ENCODE data around the gene TGFBRAP1. TPM values are rescaled to one million over a fixed set of nuclear protein-coding genes. Genes with fewer than 3 reads are reported as not detected.

The TGFBRAP1 gene
- total RNA-seq, 2 donors from 2014 or later = 26.0 to 30.7 TPM

- ATAC-seq (ENCODE audit: insufficient number of reproducible peaks, low FRiP score, low read depth) = no peak
- no peak overlapping the region for H3K4me3 ChIP-seq
- TF ChIP-seq, protein P1, sequence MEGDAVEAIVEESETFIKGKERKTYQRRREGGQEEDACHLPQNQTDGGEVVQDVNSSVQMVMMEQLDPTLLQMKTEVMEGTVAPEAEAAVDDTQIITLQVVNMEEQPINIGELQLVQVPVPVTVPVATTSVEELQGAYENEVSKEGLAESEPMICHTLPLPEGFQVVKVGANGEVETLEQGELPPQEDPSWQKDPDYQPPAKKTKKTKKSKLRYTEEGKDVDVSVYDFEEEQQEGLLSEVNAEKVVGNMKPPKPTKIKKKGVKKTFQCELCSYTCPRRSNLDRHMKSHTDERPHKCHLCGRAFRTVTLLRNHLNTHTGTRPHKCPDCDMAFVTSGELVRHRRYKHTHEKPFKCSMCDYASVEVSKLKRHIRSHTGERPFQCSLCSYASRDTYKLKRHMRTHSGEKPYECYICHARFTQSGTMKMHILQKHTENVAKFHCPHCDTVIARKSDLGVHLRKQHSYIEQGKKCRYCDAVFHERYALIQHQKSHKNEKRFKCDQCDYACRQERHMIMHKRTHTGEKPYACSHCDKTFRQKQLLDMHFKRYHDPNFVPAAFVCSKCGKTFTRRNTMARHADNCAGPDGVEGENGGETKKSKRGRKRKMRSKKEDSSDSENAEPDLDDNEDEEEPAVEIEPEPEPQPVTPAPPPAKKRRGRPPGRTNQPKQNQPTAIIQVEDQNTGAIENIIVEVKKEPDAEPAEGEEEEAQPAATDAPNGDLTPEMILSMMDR (IDR thresholded peaks at IDR 0.05) = no peak
- DNase-seq (ENCODE audit: low spot score) = no peak
- no peaks in the 10 kb centered on the region for H3K27me3 ChIP-seq (replicated peaks; ENCODE audit: insufficient read depth)
- peaks cover 31 to 64% of the 10 kb centered on the region in 2 donors for H3K4me1 ChIP-seq (ENCODE audit: control insufficient read depth in 1 of 2, low read depth in 2 of 2)
- H3K9me3 ChIP-seq = no peaks in the 10 kb centered on the region
- H3K36me3 ChIP-seq = no peaks in the 10 kb centered on the region
- no peak overlapping the region for H3K27ac ChIP-seq
Observed at GRCh38 chr2:105376789-105377240, 47.3 kb upstream of the TGFBRAP1 start.

GRCh38 chr2:105376010-105376409 lies 46.5 kb upstream of the TGFBRAP1 start:
- TF ChIP-seq, protein P1 (IDR thresholded peaks at IDR 0.05) = no peak
- DNase-seq (ENCODE audit: low spot score) = no peak
- H3K4me1 ChIP-seq (ENCODE audit: control insufficient read depth in 1 of 2, low read depth in 2 of 2) = peaks cover 26 to 55% of the 10 kb centered on the region in 2 donors
- no peaks in the 10 kb centered on the region for H3K9me3 ChIP-seq
- no peaks in the 10 kb centered on the region for H3K36me3 ChIP-seq
- no peak overlapping the region for H3K4me3 ChIP-seq
- no peaks in the 10 kb centered on the region for H3K27me3 ChIP-seq (replicated peaks; ENCODE audit: insufficient read depth)
- H3K27ac ChIP-seq = no peak overlapping the region
- no peak for ATAC-seq (ENCODE audit: insufficient number of reproducible peaks, low FRiP score, low read depth)

- ATAC-seq (ENCODE audit: insufficient number of reproducible peaks, low FRiP score, low read depth) = no peak
- Histone ChIP-seq H3K27ac (no peak overlapping the region), H3K4me1 (ENCODE audit: control insufficient read depth in 1 of 2, low read depth in 2 of 2) (peaks cover 18 to 46% of the 10 kb centered on the region in 2 donors), H3K4me3 (no peak overlapping the region), H3K9me3 (no peaks in the 10 kb centered on the region), H3K36me3 (peaks cover 7% of the 10 kb centered on the region), H3K27me3 (replicated peaks; ENCODE audit: insufficient read depth) (no peaks in the 10 kb centered on the region)
- DNase-seq (ENCODE audit: low spot score) = no peak
- TF ChIP-seq, protein P1 (IDR thresholded peaks at IDR 0.05) = no peak
Observed at GRCh38 chr2:105375001-105375561, 45.5 kb upstream of the TGFBRAP1 start.

- Histone ChIP-seq H3K36me3 (peaks cover 7% of the 10 kb centered on the region), H3K4me3 (no peak overlapping the region), H3K9me3 (no peaks in the 10 kb centered on the region), H3K4me1 (ENCODE audit: control insufficient read depth in 1 of 2, low read depth in 2 of 2) (peaks cover 11 to 35% of the 10 kb centered on the region in 2 donors), H3K27ac (peak overlapping the region in 1 of 2 donors; percentile 12), H3K27me3 (replicated peaks; ENCODE audit: insufficient read depth) (no peaks in the 10 kb centered on the region)
- no peak for DNase-seq (ENCODE audit: low spot score)
- TF ChIP-seq, protein P1 (IDR thresholded peaks at IDR 0.05) = no peak
- ATAC-seq (ENCODE audit: insufficient number of reproducible peaks, low FRiP score, low read depth) = no peak
Observed at GRCh38 chr2:105373895-105374401, 44.4 kb upstream of the TGFBRAP1 start.

DNA sequence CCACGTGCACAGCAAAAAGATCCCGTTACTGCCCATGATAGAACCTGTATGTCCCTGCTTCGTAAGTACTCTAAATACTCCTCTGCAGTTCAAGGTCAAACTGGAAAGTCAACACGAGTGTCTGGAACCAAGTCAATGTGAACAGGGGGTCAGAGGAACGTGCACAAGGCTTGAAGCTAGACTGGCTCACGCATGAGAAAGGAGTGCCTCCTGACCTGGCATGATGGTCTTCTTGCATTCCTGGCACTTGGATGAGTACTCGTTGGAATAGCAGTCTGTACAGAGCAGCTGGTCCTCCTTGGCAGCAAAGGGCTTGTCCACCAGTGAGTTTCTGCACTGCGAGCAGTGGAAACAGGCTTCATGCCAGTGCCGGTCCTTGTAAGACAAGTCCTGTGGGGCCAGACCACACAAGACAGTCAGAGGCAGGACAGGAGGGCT lies 43.8 kb upstream of the TGFBRAP1 start:
- TF ChIP-seq, protein P1 (IDR thresholded peaks at IDR 0.05) = no peak
- Histone ChIP-seq H3K4me3 (no peak overlapping the region), H3K9me3 (no peaks in the 10 kb centered on the region), H3K27me3 (replicated peaks; ENCODE audit: insufficient read depth) (no peaks in the 10 kb centered on the region), H3K4me1 (ENCODE audit: control insufficient read depth in 1 of 2, low read depth in 2 of 2) (peaks cover 11 to 33% of the 10 kb centered on the region in 2 donors), H3K36me3 (peaks cover 7% of the 10 kb centered on the region), H3K27ac (peak overlapping the region in 1 of 2 donors; percentile 12)
- no peak for ATAC-seq (ENCODE audit: insufficient number of reproducible peaks, low FRiP score, low read depth)
- no peak for DNase-seq (ENCODE audit: low spot score)
